Glutamatergic neuron (in vitro differentiated cells): ENCODE measurements around the gene PNPLA3. TPM values are rescaled to one million over a fixed set of nuclear protein-coding genes. Genes with fewer than 3 reads are reported as not detected.

Experiments
- DNase-seq: peaks from one replicate; pipeline ENCODE4 v3.0.0; 2022
- H3K27ac Mint-ChIP-seq: one replicate; pipeline ENCODE4 v1.8.0; 2020; ENCODE audit warnings: mild to moderate bottlenecking, mixed read lengths, inconsistent platforms; ENCODE audit not compliant: unreplicated experiment
- H3K27me3 Mint-ChIP-seq: one replicate; pipeline ENCODE4 v1.8.0; 2020; ENCODE audit warnings: mild to moderate bottlenecking, moderate library complexity, mixed read lengths, inconsistent platforms; ENCODE audit not compliant: unreplicated experiment
- H3K36me3 Mint-ChIP-seq: one replicate; pipeline ENCODE4 v1.8.0; 2020; ENCODE audit warnings: mild to moderate bottlenecking, mixed read lengths, inconsistent platforms; ENCODE audit not compliant: unreplicated experiment
- H3K4me1 Mint-ChIP-seq: one replicate; pipeline ENCODE4 v1.8.0; 2020; ENCODE audit warnings: mild to moderate bottlenecking, low read depth, mixed read lengths, inconsistent platforms; ENCODE audit not compliant: unreplicated experiment
- H3K4me3 Mint-ChIP-seq: one replicate; pipeline ENCODE4 v1.8.0; 2020; ENCODE audit warnings: mild to moderate bottlenecking, mixed read lengths, inconsistent platforms; ENCODE audit not compliant: unreplicated experiment
- H3K9me3 Mint-ChIP-seq: one replicate; pipeline ENCODE4 v1.8.0; 2020; ENCODE audit warnings: mild to moderate bottlenecking, moderate library complexity, mixed read lengths, inconsistent platforms; ENCODE audit not compliant: unreplicated experiment
- total RNA-seq: library from RNA; stranded (reverse); fragmentation: NEBNext Ultra II Directional; extraction: Animal tissue kit (Norgen Biotek cat#: 25700); gene quantifications from one replicate; pipeline ENCODE4 v1.2.1, GENCODE V29; 2021; ENCODE audit not compliant: unreplicated experiment
- TF ChIP-seq, protein P1 (sequence below): fragments of 200-600 bp; sonication (generic); IDR thresholded peaks from one replicate; pipeline ENCODE4 v1.5.0; 2021; ENCODE audit not compliant: partially characterized antibody, unreplicated experiment

Gene PNPLA3
- total RNA-seq, 1 donor from 2014 or later: 14.7 TPM

DNA sequence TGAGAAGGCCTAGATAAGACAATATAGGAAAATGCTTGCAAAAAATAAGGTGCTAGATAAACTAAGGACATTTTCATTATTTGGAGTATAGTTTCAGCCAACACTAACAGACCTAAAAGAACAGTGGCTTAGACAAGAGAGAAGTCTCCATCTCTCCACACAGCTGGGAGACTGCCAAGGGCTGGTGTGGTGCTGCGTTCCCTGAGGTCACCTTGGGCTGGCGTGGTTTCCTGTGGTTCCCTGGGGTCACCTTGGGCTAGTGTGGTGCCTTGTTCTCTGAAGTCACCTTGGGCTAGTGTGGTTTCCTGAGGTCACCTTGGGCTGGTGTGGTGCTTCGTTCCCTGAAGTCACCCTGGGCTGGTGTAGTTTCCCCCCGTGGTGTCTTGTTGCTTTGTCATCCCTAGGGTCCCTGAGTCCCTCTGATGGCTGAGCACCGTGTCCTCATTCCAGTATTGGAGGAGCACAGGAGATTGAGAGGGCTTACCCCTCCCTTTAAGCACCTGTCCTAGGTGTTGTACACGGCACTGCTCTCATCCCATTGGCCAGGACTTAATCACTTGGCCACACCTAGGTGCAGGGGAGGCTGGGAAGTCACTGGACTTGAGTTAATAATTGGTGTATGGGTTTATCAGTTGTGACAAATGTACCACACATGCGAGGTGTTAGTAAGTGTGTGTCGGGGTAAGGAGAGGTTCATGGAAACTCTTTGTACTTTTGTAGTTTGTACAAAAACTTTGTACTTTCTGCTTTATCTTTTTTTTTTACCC lies 46.6 kb downstream of the PNPLA3 start:
- Mint-ChIP-seq H3K4me1 (no peaks in the 10 kb centered on the region), H3K27ac (no peak overlapping the region), H3K4me3 (no peak overlapping the region), H3K27me3 (no peaks in the 10 kb centered on the region), H3K36me3 (peaks cover 11% of the 10 kb centered on the region), H3K9me3 (no peaks in the 10 kb centered on the region)
- TF ChIP-seq, protein P1, sequence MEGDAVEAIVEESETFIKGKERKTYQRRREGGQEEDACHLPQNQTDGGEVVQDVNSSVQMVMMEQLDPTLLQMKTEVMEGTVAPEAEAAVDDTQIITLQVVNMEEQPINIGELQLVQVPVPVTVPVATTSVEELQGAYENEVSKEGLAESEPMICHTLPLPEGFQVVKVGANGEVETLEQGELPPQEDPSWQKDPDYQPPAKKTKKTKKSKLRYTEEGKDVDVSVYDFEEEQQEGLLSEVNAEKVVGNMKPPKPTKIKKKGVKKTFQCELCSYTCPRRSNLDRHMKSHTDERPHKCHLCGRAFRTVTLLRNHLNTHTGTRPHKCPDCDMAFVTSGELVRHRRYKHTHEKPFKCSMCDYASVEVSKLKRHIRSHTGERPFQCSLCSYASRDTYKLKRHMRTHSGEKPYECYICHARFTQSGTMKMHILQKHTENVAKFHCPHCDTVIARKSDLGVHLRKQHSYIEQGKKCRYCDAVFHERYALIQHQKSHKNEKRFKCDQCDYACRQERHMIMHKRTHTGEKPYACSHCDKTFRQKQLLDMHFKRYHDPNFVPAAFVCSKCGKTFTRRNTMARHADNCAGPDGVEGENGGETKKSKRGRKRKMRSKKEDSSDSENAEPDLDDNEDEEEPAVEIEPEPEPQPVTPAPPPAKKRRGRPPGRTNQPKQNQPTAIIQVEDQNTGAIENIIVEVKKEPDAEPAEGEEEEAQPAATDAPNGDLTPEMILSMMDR: no peak
- no peak for DNase-seq

DNA sequence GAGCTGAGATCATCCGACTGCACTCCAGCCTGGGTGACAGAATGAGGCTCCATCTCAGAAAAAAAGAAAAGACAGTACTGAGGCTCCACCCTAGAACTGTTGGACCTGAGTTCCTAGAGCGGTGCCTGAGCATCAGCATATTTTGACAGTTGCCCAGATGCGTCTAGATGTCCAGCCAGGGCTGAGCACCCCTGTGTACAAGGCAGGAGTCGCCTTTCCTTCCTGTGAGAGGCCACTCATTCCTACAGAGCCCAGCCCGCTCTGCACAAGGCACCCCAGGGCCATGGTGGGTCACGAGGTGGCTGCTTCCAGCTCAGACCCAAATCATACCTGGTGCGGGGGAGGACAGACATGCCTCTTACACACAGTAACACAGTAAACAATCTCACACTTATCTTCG lies 47.5 kb downstream of the PNPLA3 start:
- Mint-ChIP-seq H3K4me3 (no peak overlapping the region), H3K27me3 (no peaks in the 10 kb centered on the region), H3K4me1 (no peaks in the 10 kb centered on the region), H3K27ac (no peak overlapping the region), H3K36me3 (peaks cover 11% of the 10 kb centered on the region), H3K9me3 (no peaks in the 10 kb centered on the region)
- no peak for DNase-seq
- TF ChIP-seq, protein P1: no peak

GRCh38 chr22:43972931-43973462 lies 49.4 kb downstream of the PNPLA3 start:
- H3K4me1 Mint-ChIP-seq: no peaks in the 10 kb centered on the region
- H3K27ac Mint-ChIP-seq: no peak overlapping the region
- peaks cover 1% of the 10 kb centered on the region for H3K9me3 Mint-ChIP-seq
- no peaks in the 10 kb centered on the region for H3K36me3 Mint-ChIP-seq
- no peak for DNase-seq
- H3K27me3 Mint-ChIP-seq: no peaks in the 10 kb centered on the region
- TF ChIP-seq, protein P1: no peak
- no peak overlapping the region for H3K4me3 Mint-ChIP-seq

DNA sequence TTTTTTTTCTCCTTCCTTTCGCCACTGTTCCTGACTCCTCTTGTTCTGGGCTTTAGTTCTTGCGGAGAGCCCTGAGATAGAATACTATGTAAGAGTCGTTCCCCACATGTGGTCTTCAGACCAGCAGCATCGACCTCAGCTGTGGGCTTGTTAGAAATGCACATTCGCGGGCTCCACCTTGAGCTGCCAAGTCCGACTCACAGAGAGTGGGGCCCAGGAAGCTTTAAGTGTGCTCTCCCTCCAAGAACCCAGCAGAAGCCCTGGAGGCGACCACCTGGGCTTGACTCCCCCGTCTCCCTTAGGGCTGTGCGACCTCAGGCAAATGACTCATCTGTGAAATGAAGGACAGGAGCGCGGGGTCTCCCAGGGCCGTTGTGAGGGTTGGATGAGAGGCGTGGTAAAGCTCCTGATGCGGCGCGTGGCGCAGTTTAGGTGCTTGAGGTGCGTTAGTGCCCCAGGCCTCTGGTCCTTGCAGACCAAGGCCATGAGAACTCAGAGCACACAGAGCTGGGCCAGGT lies 50.5 kb downstream of the PNPLA3 start:
- no peaks in the 10 kb centered on the region for H3K27me3 Mint-ChIP-seq
- no peak for DNase-seq
- TF ChIP-seq, protein P1: no peak
- no peak overlapping the region for H3K4me3 Mint-ChIP-seq
- H3K4me1 Mint-ChIP-seq: no peaks in the 10 kb centered on the region
- no peak overlapping the region for H3K27ac Mint-ChIP-seq
- peaks cover 1% of the 10 kb centered on the region for H3K9me3 Mint-ChIP-seq
- H3K36me3 Mint-ChIP-seq: no peaks in the 10 kb centered on the region

DNA sequence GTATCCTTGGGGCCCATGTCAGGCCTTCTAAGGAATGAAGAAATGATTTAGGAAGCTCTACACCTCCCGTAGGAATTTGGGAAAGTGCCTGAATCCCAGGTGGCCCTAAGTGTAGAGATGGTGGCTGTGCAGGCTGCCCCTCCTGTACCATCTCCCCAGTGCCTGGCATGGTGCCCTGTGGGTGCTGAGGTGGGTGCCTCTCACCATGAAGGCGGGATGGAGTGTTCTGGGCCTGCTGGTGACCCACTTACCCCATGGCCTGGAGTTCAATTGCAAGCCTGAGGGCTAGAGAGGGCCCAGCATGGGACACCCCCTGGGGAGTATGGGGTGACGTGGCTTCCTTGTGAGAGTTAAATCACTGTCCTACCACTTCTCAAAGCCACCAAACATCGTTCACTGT lies 51.4 kb downstream of the PNPLA3 start:
- Mint-ChIP-seq H3K27ac (no peak overlapping the region), H3K36me3 (peaks cover 8% of the 10 kb centered on the region)
- TF ChIP-seq, protein P1: no peak

More for the DNA sequence above, 51.4 kb downstream of the PNPLA3 start:
- no peaks in the 10 kb centered on the region for H3K4me1 Mint-ChIP-seq
- no peak for DNase-seq
- H3K27me3 Mint-ChIP-seq: peaks cover 2% of the 10 kb centered on the region
- no peak overlapping the region for H3K4me3 Mint-ChIP-seq
- H3K9me3 Mint-ChIP-seq: peaks cover 3% of the 10 kb centered on the region
